ENCODE measurements around the gene MAN1A1. TPM values are rescaled to one million over a fixed set of nuclear protein-coding genes. Genes with fewer than 3 reads are reported as not detected.
"Not testable (repeated sequence)": the region's sequence is repeated elsewhere in the genome, so short reads cannot be mapped to it uniquely, and the experiment has no call there.

MAN1A1 gene
- total RNA-seq, 1 donor from 2014 or later: 116 TPM

DNA sequence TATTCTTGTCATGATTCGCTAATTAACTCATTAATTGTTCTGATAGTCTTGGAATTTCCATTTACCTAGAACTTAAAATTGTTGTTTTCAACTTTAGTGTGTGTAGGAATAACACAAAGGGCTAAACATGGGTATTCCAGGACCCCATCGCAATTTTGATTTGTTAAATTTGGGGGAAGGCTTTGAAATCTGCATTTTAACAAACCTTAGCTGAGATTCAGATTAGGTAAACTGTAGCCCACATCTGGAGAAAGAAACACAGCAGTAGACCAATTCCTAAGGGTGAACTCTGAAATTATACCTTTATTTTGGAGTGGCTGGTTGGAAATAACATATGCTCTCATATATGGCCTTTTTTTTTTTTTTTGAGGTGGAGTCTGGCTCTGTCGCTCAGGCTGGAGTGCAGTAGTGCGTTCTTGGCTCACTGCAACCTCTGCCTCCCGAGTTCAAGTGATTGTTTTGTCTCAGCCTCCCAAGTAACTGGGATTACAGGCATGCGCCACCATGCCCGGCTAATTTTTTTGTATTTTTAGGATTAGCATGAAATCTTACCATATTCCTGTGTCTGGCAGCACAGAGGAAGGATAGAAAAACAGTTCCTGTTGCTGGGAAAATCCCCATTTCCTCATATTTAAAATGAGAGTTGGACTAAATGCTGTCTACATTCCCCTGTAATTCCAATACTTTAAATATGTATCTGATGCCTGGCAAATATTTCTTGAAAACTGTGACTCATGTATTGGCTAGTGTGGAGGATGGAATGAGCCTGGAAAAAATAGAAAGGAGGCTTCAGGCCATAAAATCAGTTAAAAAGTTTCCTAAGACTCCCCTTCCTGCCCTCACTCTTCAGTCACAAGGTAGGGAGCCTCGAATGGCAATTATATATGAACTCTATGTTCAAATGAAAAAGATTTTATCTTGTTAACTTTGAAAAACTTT lies 174.4 kb downstream of the MAN1A1 start:
- DNase-seq (ENCODE audit: low spot score): no peak
- no peak for ATAC-seq

GRCh38 chr6:119174085-119174445 lies 175.5 kb downstream of the MAN1A1 start:
- ATAC-seq (no peak), DNase-seq (ENCODE audit: low spot score) (no peak)

- ATAC-seq: peak; percentile 25
- DNase-seq (ENCODE audit: low spot score): no peak
These were observed 176.1 kb downstream of the MAN1A1 start for GRCh38 chr6:119173249-119174084.

GRCh38 chr6:119172824-119173223 lies 176.7 kb downstream of the MAN1A1 start:
- DNase-seq (ENCODE audit: low spot score) (no peak), ATAC-seq (peak; percentile 23)

- ATAC-seq (no peak), DNase-seq (ENCODE audit: low spot score) (no peak)
These were observed 177.5 kb downstream of the MAN1A1 start for GRCh38 chr6:119171864-119172588.

- no peak for ATAC-seq
- no peak for DNase-seq (ENCODE audit: low spot score)
These were observed 178.3 kb downstream of the MAN1A1 start for GRCh38 chr6:119171088-119171841.

- DNase-seq (ENCODE audit: low spot score): no peak
- ATAC-seq: no peak
These were observed 179.0 kb downstream of the MAN1A1 start for GRCh38 chr6:119170447-119171087.

DNA sequence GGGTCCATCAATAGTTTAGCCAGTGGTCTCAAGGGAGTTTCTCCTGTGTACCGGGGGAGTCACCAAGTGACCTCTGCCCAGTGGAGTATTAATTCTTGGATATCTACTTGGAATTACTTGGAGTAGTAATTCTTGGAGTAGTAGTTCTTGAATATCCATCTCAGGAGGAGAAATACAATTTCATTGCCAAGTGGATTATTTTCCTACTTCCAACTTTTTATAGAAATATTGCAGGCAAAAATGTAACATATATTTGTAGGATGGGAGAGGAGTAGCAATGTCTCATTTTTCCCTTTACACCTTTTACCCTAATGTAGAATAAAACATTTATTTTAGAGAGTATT lies 179.5 kb downstream of the MAN1A1 start:
- DNase-seq (ENCODE audit: low spot score): no peak
- ATAC-seq: no peak

DNA sequence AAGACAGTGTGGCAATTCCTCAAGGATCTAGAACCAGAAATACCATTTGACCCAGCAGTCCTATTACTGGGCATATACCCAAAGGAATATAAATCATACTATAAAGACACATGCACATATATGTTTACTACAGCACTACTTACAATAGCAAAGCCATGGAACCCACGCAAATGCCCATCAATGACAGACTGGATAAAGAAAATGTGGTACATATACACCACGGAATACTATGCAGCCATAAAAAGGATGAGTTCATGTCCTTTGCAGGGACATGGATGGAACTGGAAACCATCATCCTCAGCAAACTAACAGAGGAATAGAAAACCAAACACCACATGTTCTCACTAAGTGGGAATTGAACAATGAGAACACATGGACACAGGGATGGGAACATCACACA lies 180.2 kb downstream of the MAN1A1 start:
- ATAC-seq: not testable (repeated sequence)

DNA sequence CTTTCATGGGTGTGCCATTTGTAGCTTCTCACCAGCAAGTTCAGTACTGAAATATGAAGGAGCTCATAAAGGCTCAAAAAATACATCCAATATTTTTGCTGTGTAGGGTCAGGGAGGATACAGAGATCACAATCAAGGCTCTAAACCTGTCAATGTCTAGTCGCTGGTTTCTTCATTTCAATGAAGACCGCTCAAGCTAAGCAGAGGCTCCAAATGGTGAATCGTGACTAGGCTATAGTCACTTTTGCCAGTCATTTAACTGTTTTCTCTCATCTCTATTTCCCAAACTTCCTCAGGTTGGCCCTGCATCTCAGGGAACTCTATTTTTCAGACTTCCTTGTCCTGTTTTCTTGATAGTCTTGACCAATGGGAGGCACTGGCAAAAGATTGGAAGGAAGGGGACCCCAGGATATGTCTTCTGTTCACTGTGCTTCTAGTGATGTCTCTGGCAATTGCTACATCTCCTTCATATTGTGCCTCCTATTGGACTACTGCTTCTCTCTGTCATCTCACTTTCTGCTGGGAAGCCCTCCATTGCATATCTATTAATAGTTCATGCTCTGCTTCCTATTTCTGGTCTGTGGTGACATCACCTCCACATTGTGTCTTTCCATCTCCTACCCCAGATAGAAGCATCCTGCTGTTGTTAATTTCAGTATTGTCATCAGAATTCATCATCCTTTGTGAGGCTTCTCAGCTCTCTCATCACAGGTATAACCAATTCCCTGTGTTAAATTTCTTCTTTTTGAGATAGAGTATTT lies 183.4 kb downstream of the MAN1A1 start:
- ATAC-seq: no peak
- DNase-seq (ENCODE audit: low spot score): no peak

More for the DNA sequence above, 180.2 kb downstream of the MAN1A1 start:
- not testable (repeated sequence) for DNase-seq (ENCODE audit: low spot score)

DNA sequence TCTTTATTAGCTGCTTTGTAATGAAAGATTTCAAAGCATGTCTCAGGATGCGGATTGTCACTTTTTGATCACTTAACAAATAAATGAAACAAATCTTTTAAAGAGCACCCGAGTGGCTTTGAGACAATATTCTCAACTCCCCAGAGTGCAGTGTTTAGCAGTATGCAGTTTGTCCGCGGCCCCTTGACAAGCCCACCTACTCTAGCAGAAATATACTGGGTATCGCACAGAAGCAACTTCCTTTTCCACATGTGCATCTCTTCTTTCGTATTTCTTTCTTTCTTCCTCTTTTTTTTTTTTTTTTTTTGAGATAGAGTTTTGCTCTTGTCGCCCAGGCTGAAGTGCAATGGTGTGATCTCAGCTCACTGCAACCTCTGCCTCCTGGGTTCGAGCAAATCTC lies 186.6 kb downstream of the MAN1A1 start:
- ATAC-seq: no peak
- DNase-seq (ENCODE audit: low spot score): no peak

GRCh38 chr6:119162134-119162775 lies 187.3 kb downstream of the MAN1A1 start:
- ATAC-seq: no peak
- no peak for DNase-seq (ENCODE audit: low spot score)

GRCh38 chr6:119161438-119161837 lies 188.1 kb downstream of the MAN1A1 start:
- no peak for DNase-seq (ENCODE audit: low spot score)
- no peak for ATAC-seq

DNA sequence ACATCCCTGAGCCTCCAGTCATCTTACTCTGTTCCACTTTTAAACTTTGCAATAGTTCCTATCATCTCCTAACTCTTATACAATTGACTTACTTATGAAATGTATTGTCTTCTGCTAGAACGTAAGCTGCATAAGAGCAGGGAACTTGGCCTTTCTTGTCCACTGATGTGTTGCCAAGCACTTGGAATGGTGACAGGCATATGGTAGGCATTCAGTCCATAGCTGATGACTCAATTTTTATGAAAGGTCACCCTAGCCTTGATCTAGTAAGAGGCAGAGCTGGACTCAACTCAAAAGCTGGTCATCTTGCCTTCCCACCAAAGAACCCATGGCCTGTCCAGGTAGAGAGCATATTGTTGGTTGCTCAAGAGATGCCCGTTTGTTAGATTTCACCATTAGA lies 188.7 kb downstream of the MAN1A1 start:
- ATAC-seq: no peak
- no peak for DNase-seq (ENCODE audit: low spot score)

DNA sequence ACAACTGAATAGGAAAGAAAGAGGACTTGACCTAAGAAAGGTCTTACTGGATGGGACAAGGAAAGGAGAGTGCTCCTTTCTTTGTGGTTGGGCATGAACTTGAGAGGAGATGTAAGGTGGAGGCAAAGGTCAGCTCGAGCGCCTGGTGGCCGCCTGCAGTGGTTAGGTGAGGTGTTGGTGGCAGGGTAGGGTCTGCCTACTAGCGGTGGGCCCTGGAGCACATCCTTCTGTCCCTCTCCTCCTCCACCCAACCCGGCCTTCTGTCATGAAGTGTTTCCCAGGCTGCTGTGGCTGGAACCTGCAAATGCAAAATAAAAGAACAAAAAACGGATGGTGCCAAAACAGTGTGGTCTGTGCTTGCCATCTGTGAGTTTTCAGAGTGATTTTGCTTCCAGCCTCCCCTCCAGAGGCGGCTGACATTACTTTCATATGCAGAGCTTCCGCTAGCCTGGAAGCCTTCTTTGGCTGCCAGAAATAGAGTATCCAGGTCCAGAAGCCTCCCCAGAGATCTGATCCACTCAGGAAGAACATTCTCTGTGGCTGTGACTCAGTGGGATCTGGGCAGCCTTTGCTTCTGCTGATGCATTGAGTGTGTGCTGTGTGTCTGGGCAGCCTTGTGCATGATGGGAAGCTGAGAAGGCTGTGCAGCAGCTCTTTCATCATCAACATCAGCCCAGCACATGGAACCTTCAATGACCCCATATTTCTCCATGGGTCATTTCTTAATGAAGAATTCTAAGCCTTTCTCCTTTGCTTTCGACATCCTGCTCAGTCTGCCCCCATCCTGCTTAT lies 191.3 kb downstream of the MAN1A1 start:
- ATAC-seq (no peak), DNase-seq (ENCODE audit: low spot score) (no peak)

GRCh38 chr6:119157506-119157815 lies 192.1 kb downstream of the MAN1A1 start:
- no peak for ATAC-seq

GRCh38 chr6:119156757-119157505 lies 192.6 kb downstream of the MAN1A1 start:
- ATAC-seq (no peak), DNase-seq (ENCODE audit: low spot score) (no peak)

More at GRCh38 chr6:119157506-119157815, 192.1 kb downstream of the MAN1A1 start:
- DNase-seq (ENCODE audit: low spot score): no peak
